Lower leg skin (tissue), 4 donors: ENCODE measurements around the gene LRRC63. TPM values are rescaled to one million over a fixed set of nuclear protein-coding genes. Genes with fewer than 3 reads are reported as not detected.
A peak's percentile ranks its signal among the peaks of the same experiment; 100 is the strongest.
"Not testable (repeated sequence)": the region's sequence is repeated elsewhere in the genome, so short reads cannot be mapped to it uniquely, and the experiment has no call there.

ENCODE experiments used
- DNase-seq, 2 donors: peaks; one replicate each; pipeline ENCODE4 v3.0.0-alpha.2; 2019; ENCODE audit warnings: low spot score in 2 of 2
- H3K4me3 ChIP-seq: fragments of 200-600 bp; sonication (generic); 2 replicates; pipeline ENCODE4 v1.5.1; 2017; ENCODE audit warnings: mild to moderate bottlenecking, low read depth; ENCODE audit not compliant: poor library complexity, severe bottlenecking
- CTCF ChIP-seq, 3 donors: fragments of 450-650 bp; IDR thresholded peaks; one replicate each; pipeline ENCODE4 v1.5.1; 2016; ENCODE audit warnings: antibody characterized with exemption in 3 of 3, mild to moderate bottlenecking in 3 of 3, moderate library complexity in 2 of 3
- POLR2A ChIP-seq, 2 donors: fragments of 450-650 bp; IDR thresholded peaks; one replicate each; pipeline ENCODE4 v1.6.1; 2016 to 2017; ENCODE audit warnings: antibody characterized with exemption in 2 of 2, mild to moderate bottlenecking in 1 of 2, moderate library complexity in 1 of 2
- WGBS, 2 donors: methylation state at CpG; one replicate each; pipeline ENCODE4 v1.1.5; 2018; 5-methylcytosine and 5-hydroxymethylcytosine counted together
- intact Hi-C: fragments of 100-400 bp; cut with DNase I; formaldehyde crosslinking; loops from one replicate; pipeline ENCODE4 v1.15.0; 2023; ENCODE audit warnings: low total_unique reads
- total RNA-seq, 4 donors: library from RNA; depleted of rRNA; stranded (reverse); fragments of >200 nt; gene quantifications; one replicate each; pipeline ENCODE4 v1.1.0, GENCODE V29; 2016

LRRC63 gene
- not detected for total RNA-seq

DNA sequence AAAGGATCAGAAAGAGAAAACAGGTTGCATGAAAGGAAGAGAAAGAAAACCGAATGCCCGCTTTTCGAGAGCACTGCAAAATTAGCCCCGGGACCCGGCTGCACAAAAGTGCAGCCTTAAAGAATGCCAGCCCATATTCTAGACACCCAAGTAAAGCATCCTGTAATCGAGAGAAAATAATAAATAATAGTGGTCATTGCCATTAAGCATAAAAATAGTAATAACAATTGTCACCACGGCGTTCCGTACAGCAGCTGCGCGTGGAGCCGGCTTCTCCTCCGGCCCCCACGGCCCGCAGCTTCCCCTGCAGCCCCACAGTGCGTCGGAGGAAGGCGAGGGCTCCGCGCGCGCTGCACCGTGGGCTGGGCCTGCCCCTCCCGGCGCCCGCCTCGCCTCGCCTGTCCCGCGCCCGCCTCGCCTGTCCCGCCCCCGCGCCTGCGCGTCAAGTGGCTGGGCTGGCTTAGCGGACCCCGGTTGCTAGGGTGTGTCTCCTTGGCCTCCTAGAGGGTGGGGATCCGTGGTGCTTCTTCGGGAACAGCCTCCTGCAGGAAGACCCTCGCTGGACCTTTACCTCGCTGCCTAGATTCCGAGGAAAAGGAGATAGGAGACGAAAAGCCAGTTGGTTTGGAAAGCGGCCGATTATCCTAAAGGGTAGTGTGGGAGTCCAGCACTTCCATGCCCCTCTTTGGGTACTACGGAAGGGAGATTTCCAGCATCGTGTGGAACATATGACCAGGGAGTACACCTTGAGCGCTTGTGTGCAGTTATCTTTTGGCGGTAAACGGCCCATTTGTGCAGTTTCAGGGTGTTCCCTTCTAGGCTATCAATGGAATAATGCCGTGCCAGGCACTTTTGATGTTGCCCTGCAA, at the start of gene LRRC63:
TSS of gene LRRC63 (plus strand) at position 446 of the 869 bp plus-strand sequence. CDS start 1,107 bp downstream, outside the sequence.
- intact Hi-C loops: no loop called here
- no peak for TF ChIP-seq POLR2A (IDR thresholded peaks at IDR 0.05)
- TF ChIP-seq CTCF (IDR thresholded peaks at IDR 0.05): no peak
- DNase-seq: peak; percentile 51 to 96
- H3K4me3 ChIP-seq: peak within 1 kb of the TSS; percentile 16
- WGBS, 2 donors: 2 to 3% methylated on average over 41 to 45 of the region's 53 CpGs

DNA sequence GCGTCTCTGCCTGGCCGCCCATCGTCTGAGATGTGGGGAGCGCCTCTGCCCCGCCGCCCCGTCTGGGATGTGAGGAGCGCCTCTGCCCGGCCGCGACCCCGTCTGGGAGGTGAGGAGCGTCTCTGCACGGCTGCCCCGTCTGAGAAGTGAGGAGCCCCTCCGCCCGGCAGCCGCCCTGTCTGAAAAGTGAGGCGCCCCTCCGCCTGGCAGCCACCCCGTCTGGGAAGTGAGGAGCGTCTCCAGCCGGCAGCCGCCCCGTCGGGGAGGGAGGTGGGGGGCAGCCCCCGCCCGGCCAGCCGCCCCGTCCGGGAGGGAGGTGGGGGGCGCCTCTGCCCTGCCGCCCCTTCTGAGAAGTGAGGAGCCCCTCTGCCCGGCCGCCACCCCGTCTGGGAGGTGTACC, 49.0 kb upstream of the LRRC63 start:
- H3K4me3 ChIP-seq, DNase-seq, intact Hi-C loops: not testable (repeated sequence)
- 94% methylated on average over 23 to 36 of the region's 36 CpGs for WGBS, 2 donors

GRCh38 chr13:46164661-46165060, 47.1 kb upstream of the LRRC63 start:
- H3K4me3 ChIP-seq: no peak overlapping the region
- no peak for DNase-seq
- TF ChIP-seq CTCF (IDR thresholded peaks at IDR 0.05): no peak
- TF ChIP-seq POLR2A (IDR thresholded peaks at IDR 0.05): no peak
- intact Hi-C loops: no loop called here

DNA sequence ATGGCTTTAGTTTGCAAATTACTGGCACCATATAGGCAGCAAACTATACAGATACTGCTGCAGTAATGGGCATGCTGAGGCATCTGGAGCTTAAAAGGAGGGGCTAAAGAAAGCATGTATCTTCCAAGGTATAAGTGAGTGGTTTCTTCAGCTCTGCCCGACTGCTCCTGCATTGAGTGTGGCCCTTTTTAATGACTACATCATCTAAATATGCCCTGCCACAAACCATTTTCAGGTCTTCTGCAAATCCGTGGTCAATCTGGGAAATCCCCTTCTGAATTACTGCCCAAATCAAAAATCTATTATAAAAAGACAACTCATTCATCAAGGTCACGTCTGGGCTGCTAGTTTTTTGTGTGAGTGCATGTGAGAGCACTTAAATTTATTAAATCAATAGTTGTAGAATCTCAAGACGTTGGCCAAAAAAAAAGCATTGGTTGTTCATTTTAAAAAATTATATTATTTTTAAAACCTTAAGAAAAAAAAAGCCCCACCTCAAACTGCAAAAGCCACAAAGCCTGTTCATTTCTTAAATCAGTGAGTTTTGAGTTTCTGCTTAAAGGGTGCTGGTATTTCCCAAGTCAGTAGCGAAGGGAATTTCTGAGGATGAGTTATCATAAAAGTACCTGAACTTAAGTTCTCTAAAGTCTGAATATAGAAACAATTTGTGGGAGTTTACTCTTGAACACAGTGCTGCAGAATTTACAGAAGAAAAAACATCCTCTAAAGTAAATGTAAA, 46.1 kb upstream of the LRRC63 start:
- intact Hi-C loops: no loop called here
- H3K4me3 ChIP-seq: no peak overlapping the region
- TF ChIP-seq POLR2A (IDR thresholded peaks at IDR 0.05) (no peak), CTCF (IDR thresholded peaks at IDR 0.05) (no peak)
- DNase-seq: no peak
- 41 to 48% methylated on average over 5 of the region's 5 CpGs for WGBS, 2 donors

GRCh38 chr13:46166224-46166584, 45.5 kb upstream of the LRRC63 start:
- DNase-seq: no peak
- TF ChIP-seq CTCF (IDR thresholded peaks at IDR 0.05): no peak
- no peak for TF ChIP-seq POLR2A (IDR thresholded peaks at IDR 0.05)
- 52 to 54% methylated on average over 1 of the region's 1 CpG for WGBS, 2 donors
- no peak overlapping the region for H3K4me3 ChIP-seq
- intact Hi-C loops: no loop called here

DNA sequence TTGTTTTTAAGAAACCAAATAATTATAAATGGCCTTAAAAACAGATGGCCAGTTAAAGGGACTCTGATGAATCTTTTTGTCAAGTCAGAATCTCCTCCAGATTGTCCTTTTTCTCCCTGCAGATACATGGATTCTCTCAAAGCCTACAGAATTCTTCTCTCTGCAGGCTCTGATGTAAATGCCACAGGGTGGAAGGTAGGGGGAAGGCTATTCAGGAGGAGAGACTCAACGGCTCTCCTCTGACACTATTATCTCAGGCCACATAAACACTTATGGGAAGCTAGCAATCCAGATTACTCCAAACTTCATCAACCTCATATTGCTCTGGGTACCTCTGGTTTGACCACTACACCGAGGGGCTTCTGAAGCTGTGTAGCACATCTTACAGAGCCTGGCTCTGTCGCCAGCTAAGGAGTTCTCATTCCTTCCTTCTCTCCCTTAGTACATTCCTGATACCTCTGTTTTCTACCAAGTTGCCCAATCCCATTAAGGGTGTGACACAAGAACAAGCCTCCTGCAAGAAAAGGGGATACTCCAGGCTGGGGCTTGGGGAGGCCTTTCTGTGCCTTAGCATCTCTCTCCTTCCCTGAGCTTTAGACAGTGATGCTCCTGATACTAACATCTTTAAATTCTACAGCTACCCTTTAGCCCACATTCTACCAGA, 44.6 kb upstream of the LRRC63 start:
- DNase-seq: no peak
- H3K4me3 ChIP-seq: no peak overlapping the region
- TF ChIP-seq CTCF (IDR thresholded peaks at IDR 0.05) (no peak), POLR2A (IDR thresholded peaks at IDR 0.05) (no peak)
- intact Hi-C loops: no loop called here
- WGBS, 2 donors: 57 to 72% methylated on average over 3 of the region's 3 CpGs
